ENCODE data around the gene PRSS27.
"Not testable (repeated sequence)": the region's sequence is repeated elsewhere in the genome, so short reads cannot be mapped to it uniquely, and the experiment has no call there.

The PRSS27 gene

GRCh38 chr16:2670017-2670416 lies 50.0 kb downstream of the PRSS27 start:
- DNase-seq = not testable (repeated sequence)

- not testable (repeated sequence) for DNase-seq
These were observed 50.4 kb downstream of the PRSS27 start for GRCh38 chr16:2669587-2669986.

DNA sequence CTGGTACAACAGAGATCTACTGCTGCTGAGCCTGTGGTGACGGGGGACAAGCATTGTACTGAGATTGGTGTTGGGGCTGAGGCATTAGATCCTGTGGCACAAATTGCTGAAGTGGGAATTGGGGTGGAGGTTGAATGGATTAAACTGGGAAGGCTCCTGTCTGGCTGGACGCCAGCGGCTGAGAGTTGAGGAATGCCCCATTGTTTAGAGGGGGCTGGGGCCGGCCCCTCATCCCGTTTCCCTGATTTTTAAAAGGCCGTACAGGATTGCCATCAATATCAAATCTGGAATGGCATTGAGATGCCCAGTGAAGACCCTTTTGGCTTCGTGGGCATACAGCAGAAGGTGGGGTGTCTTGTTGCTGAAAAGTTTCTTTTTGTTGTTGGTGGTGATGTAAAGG lies 53.4 kb downstream of the PRSS27 start:
- not testable (repeated sequence) for DNase-seq

DNA sequence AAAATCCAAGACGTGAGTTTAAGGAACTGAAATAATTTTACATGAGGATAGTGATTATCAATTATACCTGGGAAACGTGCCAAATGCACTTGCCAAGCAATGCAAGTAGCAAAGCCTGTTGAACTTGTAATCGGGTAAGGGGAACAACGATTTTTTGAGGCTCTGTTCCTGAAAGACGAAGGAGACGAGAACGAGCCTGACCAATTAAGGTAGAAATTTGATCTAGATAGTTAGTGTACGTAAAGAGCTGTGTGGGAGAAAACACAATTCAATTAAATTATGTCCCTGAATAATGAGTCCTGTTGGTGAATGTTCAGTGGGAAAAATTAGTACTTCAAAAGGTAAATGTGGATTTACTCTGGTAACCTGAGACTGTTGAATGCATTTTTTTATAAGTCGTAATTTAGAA lies 55.4 kb downstream of the PRSS27 start:
- no peak for DNase-seq

DNA sequence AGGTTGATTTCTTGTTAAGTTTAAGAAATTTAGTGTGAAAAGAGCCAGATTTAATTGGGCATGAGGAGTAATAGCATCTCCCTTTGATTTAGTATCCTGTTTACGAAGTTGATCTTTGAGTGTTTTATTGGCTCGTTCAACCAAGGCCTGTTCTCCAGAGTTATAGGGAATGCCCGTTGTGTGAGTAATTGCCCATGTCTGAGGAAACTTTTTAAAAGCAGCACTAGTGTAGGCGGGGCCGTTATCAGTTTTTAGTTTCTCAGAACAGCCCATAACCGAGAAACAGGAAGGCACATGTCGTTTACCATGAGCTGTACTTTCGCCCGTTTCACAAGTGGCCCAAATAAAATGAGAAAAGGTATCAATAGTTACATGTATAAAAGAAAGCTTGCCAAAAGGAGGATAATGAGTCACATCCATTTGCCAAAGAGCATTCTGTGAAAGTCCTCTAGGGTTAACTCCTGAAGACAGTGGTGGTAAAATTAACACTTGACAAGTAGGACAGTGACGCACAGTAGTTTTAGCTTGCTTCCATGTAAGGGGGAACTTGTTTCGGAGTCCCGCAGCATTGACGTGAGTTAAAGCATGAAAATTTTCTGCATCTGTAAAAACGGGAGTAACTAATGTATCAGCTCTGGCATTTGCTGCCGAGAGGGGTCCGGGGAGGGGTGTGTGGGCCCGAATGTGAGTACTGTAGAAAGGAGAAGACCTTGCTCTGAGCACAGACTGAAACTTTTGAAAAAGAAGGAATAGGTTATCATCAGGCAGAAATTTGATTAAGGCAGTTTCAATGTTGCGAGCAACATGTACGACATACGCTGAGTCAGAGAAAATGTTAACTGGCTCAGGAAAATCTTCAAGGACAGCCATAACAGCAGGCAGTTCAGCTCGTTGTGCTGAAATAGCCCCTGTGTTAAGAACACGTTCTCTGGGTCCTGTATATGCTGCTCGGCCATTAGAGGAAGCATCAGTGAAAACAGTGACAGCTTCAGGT lies 56.2 kb downstream of the PRSS27 start:
- DNase-seq = no peak

Measured in GF-D8 (cell line).